Measurements from ENCODE around the gene SRP68. TPM values are rescaled to one million over a fixed set of nuclear protein-coding genes. Genes with fewer than 3 reads are reported as not detected.

SRP68 gene
- polyA plus RNA-seq, 4 donors, result 34.0 to 61.5 (median 39.2) TPM

DNA sequence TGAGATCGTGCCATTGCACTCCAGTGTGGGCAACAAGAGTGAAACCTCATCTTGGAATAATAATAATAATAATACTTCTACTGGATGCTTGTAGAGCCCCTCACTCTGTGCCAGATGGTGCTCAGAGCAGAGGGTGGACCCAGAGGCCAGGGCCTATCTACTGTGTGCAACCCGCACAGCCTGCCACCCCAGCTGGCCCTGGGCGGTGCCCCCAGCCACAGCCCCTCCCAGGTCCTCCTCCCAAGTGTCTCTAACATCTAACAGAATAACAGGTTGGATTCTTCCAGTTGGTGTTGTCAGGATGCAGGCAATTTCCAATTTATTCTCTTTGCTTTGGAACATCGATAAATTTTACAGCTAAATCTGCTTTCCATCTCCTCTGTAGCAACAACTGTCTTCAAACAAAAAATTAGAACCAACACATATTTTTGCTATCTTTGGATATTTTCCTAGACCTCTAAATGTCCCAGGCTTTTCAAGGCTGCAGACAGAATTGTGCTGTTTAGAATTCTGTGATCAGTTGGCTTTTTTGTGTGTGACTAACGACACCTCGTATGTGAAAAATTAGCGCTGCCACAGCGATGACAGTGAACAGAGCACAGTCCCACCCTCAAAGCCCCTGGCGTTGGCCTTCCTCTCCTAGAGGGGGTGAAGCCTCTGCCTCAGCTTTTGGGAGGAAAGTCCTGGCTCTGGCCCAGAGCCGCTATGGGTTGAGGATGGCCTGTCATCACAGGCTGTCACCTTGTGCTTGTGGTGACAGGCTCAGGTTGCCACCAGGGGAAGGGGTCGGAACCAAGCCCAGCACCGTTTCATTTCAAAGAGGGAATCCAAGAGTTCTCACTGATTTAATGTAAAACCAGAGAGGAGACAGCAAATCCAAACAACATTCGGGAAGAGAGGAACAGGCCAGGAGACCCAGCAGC, 37.6 kb downstream of the SRP68 start:
- FAIRE-seq (no peak), DNase-seq (no peak)
- Histone ChIP-seq H3K36me3 (ENCODE audit: control insufficient read depth in 3 of 3, insufficient read depth in 2 of 3, low read depth in 1 of 3, low read length in 3 of 3) (peaks cover 4 to 31% (median 11%) of the 10 kb centered on the region in 3 donors), H3K9me3 (ENCODE audit: control insufficient read depth in 2 of 2, insufficient read depth in 1 of 2, low read depth in 1 of 2, low read length in 1 of 2) (peaks cover 0 to 5% of the 10 kb centered on the region in 2 donors), H3K27ac (ENCODE audit: low read depth in 1 of 3, low read length in 2 of 3) (no peak overlapping the region), H3K4me1 (ENCODE audit: control insufficient read depth in 3 of 3, insufficient read depth in 2 of 3, low read depth in 1 of 3, low read length in 2 of 3) (peaks cover 0 to 32% (median 0%) of the 10 kb centered on the region in 3 donors), H3K4me3 (ENCODE audit: low read depth in 1 of 3, low read length in 3 of 3) (no peak overlapping the region), H3K27me3 (ENCODE audit: control insufficient read depth in 3 of 3, insufficient read depth in 3 of 3, low read length in 3 of 3) (no peaks in the 10 kb centered on the region)
- 83 to 94% (median 92%) methylated on average over 13 of the region's 13 CpGs for WGBS, 3 donors

- H3K36me3 ChIP-seq (ENCODE audit: control insufficient read depth in 3 of 3, insufficient read depth in 2 of 3, low read depth in 1 of 3, low read length in 3 of 3), result peaks cover 0 to 17% (median 0%) of the 10 kb centered on the region in 3 donors
Observed at GRCh38 chr17:76033139-76033538, 39.2 kb downstream of the SRP68 start.

GRCh38 chr17:76032780-76033108, 39.6 kb downstream of the SRP68 start:
- no peak for FAIRE-seq

More at GRCh38 chr17:76033139-76033538, 39.2 kb downstream of the SRP68 start:
- Histone ChIP-seq H3K4me3 (ENCODE audit: low read depth in 1 of 3, low read length in 3 of 3) (no peak overlapping the region), H3K27ac (ENCODE audit: low read depth in 1 of 3, low read length in 2 of 3) (peak overlapping the region in 1 of 3 donors; percentile 86), H3K27me3 (ENCODE audit: control insufficient read depth in 3 of 3, insufficient read depth in 3 of 3, low read length in 3 of 3) (no peaks in the 10 kb centered on the region), H3K4me1 (ENCODE audit: control insufficient read depth in 3 of 3, insufficient read depth in 2 of 3, low read depth in 1 of 3, low read length in 2 of 3) (peaks cover 0 to 43% (median 0%) of the 10 kb centered on the region in 3 donors), H3K9me3 (ENCODE audit: control insufficient read depth in 2 of 2, insufficient read depth in 1 of 2, low read depth in 1 of 2, low read length in 1 of 2) (peaks cover 0 to 5% of the 10 kb centered on the region in 2 donors)
- 96 to 100% (median 98%) methylated on average over 6 of the region's 6 CpGs for WGBS, 3 donors
- DNase-seq (no peak), FAIRE-seq (no peak)

GRCh38 chr17:76032073-76032779, 40.1 kb downstream of the SRP68 start:
- Histone ChIP-seq H3K4me1 (ENCODE audit: control insufficient read depth in 3 of 3, insufficient read depth in 2 of 3, low read depth in 1 of 3, low read length in 2 of 3) (peaks cover 0 to 51% (median 0%) of the 10 kb centered on the region in 3 donors), H3K9me3 (ENCODE audit: control insufficient read depth in 2 of 2, insufficient read depth in 1 of 2, low read depth in 1 of 2, low read length in 1 of 2) (peaks cover 0 to 5% of the 10 kb centered on the region in 2 donors), H3K36me3 (ENCODE audit: control insufficient read depth in 3 of 3, insufficient read depth in 2 of 3, low read depth in 1 of 3, low read length in 3 of 3) (peaks cover 0 to 10% (median 0%) of the 10 kb centered on the region in 3 donors), H3K27me3 (ENCODE audit: control insufficient read depth in 3 of 3, insufficient read depth in 3 of 3, low read length in 3 of 3) (no peaks in the 10 kb centered on the region), H3K27ac (ENCODE audit: low read depth in 1 of 3, low read length in 2 of 3) (peak overlapping the region in 1 of 3 donors; percentile 86), H3K4me3 (ENCODE audit: low read depth in 1 of 3, low read length in 3 of 3) (no peak overlapping the region)
- FAIRE-seq, result no peak
- 52 to 69% (median 65%) methylated on average over 20 of the region's 20 CpGs for WGBS, 3 donors
- peak; percentile 37 to 88 for DNase-seq

More at GRCh38 chr17:76032780-76033108, 39.6 kb downstream of the SRP68 start:
- Histone ChIP-seq H3K4me1 (ENCODE audit: control insufficient read depth in 3 of 3, insufficient read depth in 2 of 3, low read depth in 1 of 3, low read length in 2 of 3) (peaks cover 0 to 46% (median 0%) of the 10 kb centered on the region in 3 donors), H3K27ac (ENCODE audit: low read depth in 1 of 3, low read length in 2 of 3) (peak overlapping the region in 1 of 3 donors; percentile 86), H3K27me3 (ENCODE audit: control insufficient read depth in 3 of 3, insufficient read depth in 3 of 3, low read length in 3 of 3) (no peaks in the 10 kb centered on the region), H3K9me3 (ENCODE audit: control insufficient read depth in 2 of 2, insufficient read depth in 1 of 2, low read depth in 1 of 2, low read length in 1 of 2) (peaks cover 0 to 5% of the 10 kb centered on the region in 2 donors), H3K4me3 (ENCODE audit: low read depth in 1 of 3, low read length in 3 of 3) (no peak overlapping the region), H3K36me3 (ENCODE audit: control insufficient read depth in 3 of 3, insufficient read depth in 2 of 3, low read depth in 1 of 3, low read length in 3 of 3) (peaks cover 0 to 14% (median 0%) of the 10 kb centered on the region in 3 donors)
- no peak for DNase-seq
- WGBS, 3 donors, result 75 to 80% (median 78%) methylated on average over 5 of the region's 5 CpGs

- Histone ChIP-seq H3K4me1 (ENCODE audit: control insufficient read depth in 3 of 3, insufficient read depth in 2 of 3, low read depth in 1 of 3, low read length in 2 of 3) (peaks cover 0 to 45% (median 0%) of the 10 kb centered on the region in 3 donors), H3K36me3 (ENCODE audit: control insufficient read depth in 3 of 3, insufficient read depth in 2 of 3, low read depth in 1 of 3, low read length in 3 of 3) (peaks cover 0 to 34% (median 0%) of the 10 kb centered on the region in 3 donors), H3K27me3 (ENCODE audit: control insufficient read depth in 3 of 3, insufficient read depth in 3 of 3, low read length in 3 of 3) (no peaks in the 10 kb centered on the region), H3K9me3 (ENCODE audit: control insufficient read depth in 2 of 2, insufficient read depth in 1 of 2, low read depth in 1 of 2, low read length in 1 of 2) (no peaks in the 10 kb centered on the region), H3K4me3 (ENCODE audit: low read depth in 1 of 3, low read length in 3 of 3) (peak within 1 kb of the TSS in 2 of 3 donors; percentile 33 to 69), H3K27ac (ENCODE audit: low read depth in 1 of 3, low read length in 2 of 3) (peak within 1 kb of the TSS; percentile 34 to 92 (median 84))
- FAIRE-seq, result no peak
- 12 to 62% (median 36%) methylated on average over 18 to 24 of the region's 24 CpGs for WGBS, 3 donors
- DNase-seq, result peak; percentile 92 to 96
Observed at GRCh38 chr17:76027159-76027839, 45.0 kb downstream of the SRP68 start, which contains the start of gene EVPL. Gene EVPL, minus strand, starts transcription at chr17:76027306. Its CDS starts 108 bp downstream, at chr17:76027198.

DNA sequence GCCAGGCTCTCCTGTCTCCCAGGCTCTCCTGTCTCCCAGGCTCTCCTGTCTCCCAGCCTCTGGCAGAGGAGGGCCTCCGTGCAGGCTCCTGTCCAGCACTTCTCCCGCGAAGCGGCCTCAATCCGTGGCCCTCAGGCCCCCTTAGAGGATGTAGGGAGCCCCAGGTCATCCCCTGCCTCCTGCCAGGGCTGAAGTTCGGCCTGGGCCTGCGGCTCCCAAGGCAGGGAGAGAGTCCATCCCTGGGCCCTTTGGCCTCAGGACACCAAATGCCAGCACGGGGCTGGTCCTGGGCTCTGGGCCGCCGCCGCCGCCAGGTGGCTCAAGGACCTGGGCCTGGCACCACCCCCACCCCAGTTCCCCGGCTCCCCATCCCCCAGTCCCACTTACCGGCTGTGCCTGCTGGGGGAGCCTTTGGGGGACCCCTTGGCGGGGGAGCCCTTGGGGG, 45.6 kb downstream of the SRP68 start:
- Histone ChIP-seq H3K4me3 (ENCODE audit: low read depth in 1 of 3, low read length in 3 of 3) (peak overlapping the region in 2 of 3 donors; percentile 33 to 69), H3K27me3 (ENCODE audit: control insufficient read depth in 3 of 3, insufficient read depth in 3 of 3, low read length in 3 of 3) (no peaks in the 10 kb centered on the region), H3K27ac (ENCODE audit: low read depth in 1 of 3, low read length in 2 of 3) (peak overlapping the region; percentile 34 to 92 (median 84)), H3K9me3 (ENCODE audit: control insufficient read depth in 2 of 2, insufficient read depth in 1 of 2, low read depth in 1 of 2, low read length in 1 of 2) (no peaks in the 10 kb centered on the region), H3K4me1 (ENCODE audit: control insufficient read depth in 3 of 3, insufficient read depth in 2 of 3, low read depth in 1 of 3, low read length in 2 of 3) (peaks cover 0 to 40% (median 0%) of the 10 kb centered on the region in 3 donors), H3K36me3 (ENCODE audit: control insufficient read depth in 3 of 3, insufficient read depth in 2 of 3, low read depth in 1 of 3, low read length in 3 of 3) (peaks cover 0 to 40% (median 0%) of the 10 kb centered on the region in 3 donors)
- FAIRE-seq, result no peak
- 20 to 59% (median 33%) methylated on average over 10 to 15 of the region's 15 CpGs for WGBS, 3 donors
- peak; percentile 58 to 69 for DNase-seq

GRCh38 chr17:76025294-76025693, 47.0 kb downstream of the SRP68 start:
- Histone ChIP-seq H3K27me3 (ENCODE audit: control insufficient read depth in 3 of 3, insufficient read depth in 3 of 3, low read length in 3 of 3) (no peaks in the 10 kb centered on the region), H3K27ac (ENCODE audit: low read depth in 1 of 3, low read length in 2 of 3) (no peak overlapping the region), H3K9me3 (ENCODE audit: control insufficient read depth in 2 of 2, insufficient read depth in 1 of 2, low read depth in 1 of 2, low read length in 1 of 2) (no peaks in the 10 kb centered on the region), H3K4me3 (ENCODE audit: low read depth in 1 of 3, low read length in 3 of 3) (peak overlapping the region in 1 of 3 donors; percentile 69), H3K4me1 (ENCODE audit: control insufficient read depth in 3 of 3, insufficient read depth in 2 of 3, low read depth in 1 of 3, low read length in 2 of 3) (peaks cover 0 to 36% (median 0%) of the 10 kb centered on the region in 3 donors), H3K36me3 (ENCODE audit: control insufficient read depth in 3 of 3, insufficient read depth in 2 of 3, low read depth in 1 of 3, low read length in 3 of 3) (peaks cover 0 to 49% (median 0%) of the 10 kb centered on the region in 3 donors)
- WGBS, 3 donors, result 70 to 84% (median 78%) methylated on average over 8 to 12 of the region's 12 CpGs
- no peak for FAIRE-seq
- no peak for DNase-seq

All from small intestine (tissue), 7 donors.